Activated naive CD8-positive, alpha-beta T cell (primary cell): Measurements from ENCODE around the gene SSC5D.

Experiments
- H3K27ac Mint-ChIP-seq: one replicate; pipeline ENCODE4 v1.8.0; 2021; ENCODE audit warnings: mixed read lengths
- H3K27me3 Mint-ChIP-seq: one replicate; pipeline ENCODE4 v1.8.0; 2021; ENCODE audit warnings: mixed read lengths
- H3K36me3 Mint-ChIP-seq: one replicate; pipeline ENCODE4 v1.8.0; 2021; ENCODE audit warnings: mixed read lengths
- H3K4me1 Mint-ChIP-seq: one replicate; pipeline ENCODE4 v1.8.0; 2021; ENCODE audit warnings: low read depth, mixed read lengths
- H3K4me3 Mint-ChIP-seq: one replicate; pipeline ENCODE4 v1.8.0; 2021; ENCODE audit warnings: mild to moderate bottlenecking, mixed read lengths
- H3K9me3 Mint-ChIP-seq: one replicate; pipeline ENCODE4 v1.8.0; 2021; ENCODE audit warnings: low read depth, mixed read lengths

SSC5D gene

GRCh38 chr19:55486043-55486970, 1.9 kb upstream of the SSC5D start:
- no peaks in the 10 kb centered on the region for H3K36me3 Mint-ChIP-seq
- H3K27ac Mint-ChIP-seq = peak overlapping the region; percentile 86
- peak overlapping the region; percentile 76 for H3K4me3 Mint-ChIP-seq
- no peaks in the 10 kb centered on the region for H3K9me3 Mint-ChIP-seq
- peaks cover 13% of the 10 kb centered on the region for H3K4me1 Mint-ChIP-seq
- no peaks in the 10 kb centered on the region for H3K27me3 Mint-ChIP-seq

GRCh38 chr19:55486971-55487923, 989 bp upstream of the SSC5D start:
- Mint-ChIP-seq H3K9me3 (no peaks in the 10 kb centered on the region), H3K27ac (peak overlapping the region; percentile 61), H3K4me1 (peaks cover 13% of the 10 kb centered on the region), H3K36me3 (no peaks in the 10 kb centered on the region), H3K27me3 (no peaks in the 10 kb centered on the region), H3K4me3 (peak overlapping the region; percentile 10)

- H3K9me3 Mint-ChIP-seq = no peaks in the 10 kb centered on the region
- peaks cover 2% of the 10 kb centered on the region for H3K27me3 Mint-ChIP-seq
- H3K4me3 Mint-ChIP-seq = no peak overlapping the region
- no peaks in the 10 kb centered on the region for H3K36me3 Mint-ChIP-seq
- H3K4me1 Mint-ChIP-seq = peaks cover 13% of the 10 kb centered on the region
- H3K27ac Mint-ChIP-seq = no peak overlapping the region
Observed at GRCh38 chr19:55488986-55489710, 912 bp downstream of the SSC5D start.

- H3K36me3 Mint-ChIP-seq = no peaks in the 10 kb centered on the region
- H3K27ac Mint-ChIP-seq = no peak overlapping the region
- peaks cover 13% of the 10 kb centered on the region for H3K4me1 Mint-ChIP-seq
- no peak overlapping the region for H3K4me3 Mint-ChIP-seq
- peaks cover 2% of the 10 kb centered on the region for H3K27me3 Mint-ChIP-seq
- H3K9me3 Mint-ChIP-seq = no peaks in the 10 kb centered on the region
Observed at GRCh38 chr19:55489711-55490477, 1.7 kb downstream of the SSC5D start.

GRCh38 chr19:55490478-55491432, 2.5 kb downstream of the SSC5D start:
- Mint-ChIP-seq H3K9me3 (no peaks in the 10 kb centered on the region), H3K36me3 (no peaks in the 10 kb centered on the region), H3K4me3 (no peak overlapping the region), H3K4me1 (peaks cover 13% of the 10 kb centered on the region), H3K27ac (no peak overlapping the region), H3K27me3 (peaks cover 2% of the 10 kb centered on the region)

- Mint-ChIP-seq H3K27me3 (peaks cover 2% of the 10 kb centered on the region), H3K36me3 (no peaks in the 10 kb centered on the region), H3K9me3 (no peaks in the 10 kb centered on the region), H3K4me3 (no peak overlapping the region), H3K27ac (no peak overlapping the region), H3K4me1 (peaks cover 9% of the 10 kb centered on the region)
Observed at GRCh38 chr19:55491546-55492360, 3.5 kb downstream of the SSC5D start.

GRCh38 chr19:55492362-55492944, 4.2 kb downstream of the SSC5D start:
- peaks cover 2% of the 10 kb centered on the region for H3K27me3 Mint-ChIP-seq
- no peak overlapping the region for H3K27ac Mint-ChIP-seq
- no peaks in the 10 kb centered on the region for H3K9me3 Mint-ChIP-seq

GRCh38 chr19:55493052-55493644, 4.9 kb downstream of the SSC5D start:
- no peaks in the 10 kb centered on the region for H3K4me1 Mint-ChIP-seq
- peaks cover 2% of the 10 kb centered on the region for H3K27me3 Mint-ChIP-seq
- H3K36me3 Mint-ChIP-seq = no peaks in the 10 kb centered on the region
- no peaks in the 10 kb centered on the region for H3K9me3 Mint-ChIP-seq
- H3K27ac Mint-ChIP-seq = no peak overlapping the region
- no peak overlapping the region for H3K4me3 Mint-ChIP-seq

More at GRCh38 chr19:55492362-55492944, 4.2 kb downstream of the SSC5D start:
- Mint-ChIP-seq H3K4me3 (no peak overlapping the region), H3K4me1 (peaks cover 3% of the 10 kb centered on the region), H3K36me3 (no peaks in the 10 kb centered on the region)

- Mint-ChIP-seq H3K9me3 (no peaks in the 10 kb centered on the region), H3K4me1 (no peaks in the 10 kb centered on the region), H3K36me3 (no peaks in the 10 kb centered on the region), H3K4me3 (no peak overlapping the region), H3K27me3 (peaks cover 2% of the 10 kb centered on the region), H3K27ac (no peak overlapping the region)
Observed at GRCh38 chr19:55493645-55494171, 5.5 kb downstream of the SSC5D start.

GRCh38 chr19:55494172-55494761, 6.0 kb downstream of the SSC5D start:
- Mint-ChIP-seq H3K9me3 (no peaks in the 10 kb centered on the region), H3K4me3 (peak overlapping the region; percentile 71), H3K27me3 (peaks cover 2% of the 10 kb centered on the region), H3K36me3 (no peaks in the 10 kb centered on the region), H3K27ac (peak overlapping the region; percentile 22), H3K4me1 (no peaks in the 10 kb centered on the region)

- no peaks in the 10 kb centered on the region for H3K36me3 Mint-ChIP-seq
- H3K9me3 Mint-ChIP-seq = no peaks in the 10 kb centered on the region
- H3K27me3 Mint-ChIP-seq = peaks cover 2% of the 10 kb centered on the region
- no peaks in the 10 kb centered on the region for H3K4me1 Mint-ChIP-seq
- H3K27ac Mint-ChIP-seq = no peak overlapping the region
- no peak overlapping the region for H3K4me3 Mint-ChIP-seq
Observed at GRCh38 chr19:55495646-55496349, 7.6 kb downstream of the SSC5D start.
